Gastrocnemius medialis (tissue), 4 donors: ENCODE measurements around the gene LRRN2. TPM values are rescaled to one million over a fixed set of nuclear protein-coding genes. Genes with fewer than 3 reads are reported as not detected.

Experiments used
- ATAC-seq, 2 donors: fragments of 150-250 bp; one replicate each; pipeline ENCODE4 v1.9.1; 2016
- DNase-seq, 2 donors: peaks; one replicate each; pipeline ENCODE4 v3.0.0-alpha.2; 2019
- H3K27ac ChIP-seq, 4 donors: fragments of 200-600 bp; sonication (generic); 1 replicate in 1 of 4; 2 replicates in 3 of 4; pipeline ENCODE4 v1.5.1; 2016 to 2018; ENCODE audit warnings: mild to moderate bottlenecking in 2 of 4, moderate library complexity in 1 of 4
- H3K27me3 ChIP-seq, 3 donors: fragments of 200-600 bp; sonication (generic) in 2 of 3; 1 replicate in 1 of 3; 2 replicates in 2 of 3; pipeline versions ENCODE4 v1.5.1 to v1.6.0; 2016 to 2019; ENCODE audit warnings: mild to moderate bottlenecking in 1 of 3, moderate library complexity in 1 of 3
- H3K36me3 ChIP-seq, 2 donors: fragments of 200-600 bp; sonication (generic) in 1 of 2; one replicate each; pipeline ENCODE4 v1.5.1; 2017 to 2018
- H3K4me1 ChIP-seq, 2 donors: fragments of 200-600 bp; sonication (generic) in 1 of 2; one replicate each; pipeline ENCODE4 v1.5.1; 2016 to 2017; ENCODE audit warnings: mild to moderate bottlenecking in 2 of 2
- H3K4me3 ChIP-seq, 4 donors: fragments of 200-600 bp; sonication (generic) in 3 of 4; 1 replicate in 1 of 4; 2 replicates in 3 of 4; pipeline ENCODE4 v1.5.1; 2016 to 2019; ENCODE audit warnings: mild to moderate bottlenecking in 2 of 4
- H3K9me3 ChIP-seq, 3 donors: fragments of 200-600 bp; sonication (generic) in 2 of 3; 1 replicate in 1 of 3; 2 replicates in 2 of 3; pipeline ENCODE4 v1.5.1; 2016 to 2019
- POLR2A ChIP-seq, 2 donors: fragments of 450-650 bp; IDR thresholded peaks; one replicate each; pipeline ENCODE4 v1.6.1; 2017; ENCODE audit warnings: antibody characterized with exemption in 2 of 2, mild to moderate bottlenecking in 2 of 2, moderate library complexity in 2 of 2
- in situ Hi-C, 4 donors: fragments of 200-750 bp; cut with MboI; loops; one replicate each; pipeline versions ENCODE4 v1.15.0 to v1.8.0; 2017; ENCODE audit warnings: low sequenced_read_pairs in 4 of 4
- intact Hi-C: fragments of 100-400 bp; cut with DNase I; formaldehyde crosslinking; loops from one replicate; pipeline ENCODE4 v1.15.1; 2023; ENCODE audit warnings: low total_unique reads
- total RNA-seq, 4 donors: library from RNA; depleted of rRNA; stranded (reverse); fragments of >200 nt; gene quantifications; one replicate each; pipeline versions ENCODE4 v1.1.0 to v1.2.3, GENCODE V29; 2016
- TF ChIP-seq, protein P1 (sequence below), 5 experiments: fragments of 450-650 bp in 3 of 5; fragments of 200-600 bp in 2 of 5; sonication (generic) in 2 of 5; IDR thresholded peaks in 4 of 5; conservative IDR thresholded peaks in 1 of 5; 1 replicate in 4 of 5; 2 replicates in 1 of 5; pipeline ENCODE4 v1.5.1; 2016 to 2019; ENCODE audit warnings: antibody characterized with exemption in 5 of 5, mild to moderate bottlenecking in 3 of 5, moderate library complexity in 3 of 5

LRRN2 gene
- 1 to 10 TPM in 1 of 4 donors, under 1 TPM in 3; 0.46 to 1.1 (median 0.93) TPM for total RNA-seq

DNA sequence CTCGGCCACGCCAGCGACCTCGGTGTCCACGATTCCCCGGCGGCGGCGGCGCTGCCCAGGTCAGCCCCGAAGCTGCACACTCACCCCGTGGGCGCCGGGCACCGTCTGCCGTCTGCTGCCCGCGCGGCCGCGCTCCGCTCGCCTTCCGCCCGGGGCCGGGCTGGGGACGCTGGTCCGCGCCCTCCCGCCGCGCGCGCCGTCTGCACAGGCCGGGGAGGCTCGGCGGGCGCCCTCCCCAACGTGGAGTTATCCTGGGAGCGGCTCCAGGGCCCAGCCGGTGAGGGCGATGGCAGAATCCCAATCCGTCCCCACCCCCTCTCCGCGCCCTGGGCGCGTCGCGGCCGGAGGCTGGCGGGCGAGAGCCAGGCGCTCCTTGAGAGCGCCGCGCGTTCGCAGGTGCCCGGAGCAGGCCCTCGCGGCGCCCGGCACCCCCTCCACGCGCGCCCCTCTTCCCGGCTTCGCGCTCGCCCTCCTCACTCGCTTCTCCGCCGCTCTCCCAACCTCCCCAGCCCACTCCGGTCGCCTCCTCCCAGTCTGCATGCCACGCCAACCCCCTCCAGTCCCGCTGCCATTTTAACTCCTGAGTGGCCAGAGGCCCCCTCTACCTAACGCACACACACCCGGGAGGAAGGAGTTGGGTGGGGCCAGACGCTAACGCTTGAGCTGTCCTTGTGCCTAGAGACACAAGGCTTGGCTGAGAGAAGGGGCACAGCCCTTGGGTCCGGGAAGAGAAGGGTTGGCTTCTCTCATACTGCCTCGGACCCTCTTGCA, at the start of gene LRRN2:
Gene LRRN2 (minus strand): TSS at position 503 of the 771 bp plus-strand sequence. CDS start 65,746 bp downstream, outside the sequence.
- Histone ChIP-seq H3K4me1 (no peaks in the 10 kb centered on the region), H3K4me3 (peak within 1 kb of the TSS; percentile 38 to 50 (median 46)), H3K27ac (no peak within 1 kb of the TSS), H3K36me3 (no peaks in the 10 kb centered on the region), H3K9me3 (no peaks in the 10 kb centered on the region), H3K27me3 (peaks cover 11 to 18% (median 11%) of the 10 kb centered on the region in 3 donors)
- DNase-seq (no peak), ATAC-seq (no peak)
- intact Hi-C loops: no loop called here
- TF ChIP-seq POLR2A (IDR thresholded peaks at IDR 0.05): no peak
- TF ChIP-seq, protein P1, sequence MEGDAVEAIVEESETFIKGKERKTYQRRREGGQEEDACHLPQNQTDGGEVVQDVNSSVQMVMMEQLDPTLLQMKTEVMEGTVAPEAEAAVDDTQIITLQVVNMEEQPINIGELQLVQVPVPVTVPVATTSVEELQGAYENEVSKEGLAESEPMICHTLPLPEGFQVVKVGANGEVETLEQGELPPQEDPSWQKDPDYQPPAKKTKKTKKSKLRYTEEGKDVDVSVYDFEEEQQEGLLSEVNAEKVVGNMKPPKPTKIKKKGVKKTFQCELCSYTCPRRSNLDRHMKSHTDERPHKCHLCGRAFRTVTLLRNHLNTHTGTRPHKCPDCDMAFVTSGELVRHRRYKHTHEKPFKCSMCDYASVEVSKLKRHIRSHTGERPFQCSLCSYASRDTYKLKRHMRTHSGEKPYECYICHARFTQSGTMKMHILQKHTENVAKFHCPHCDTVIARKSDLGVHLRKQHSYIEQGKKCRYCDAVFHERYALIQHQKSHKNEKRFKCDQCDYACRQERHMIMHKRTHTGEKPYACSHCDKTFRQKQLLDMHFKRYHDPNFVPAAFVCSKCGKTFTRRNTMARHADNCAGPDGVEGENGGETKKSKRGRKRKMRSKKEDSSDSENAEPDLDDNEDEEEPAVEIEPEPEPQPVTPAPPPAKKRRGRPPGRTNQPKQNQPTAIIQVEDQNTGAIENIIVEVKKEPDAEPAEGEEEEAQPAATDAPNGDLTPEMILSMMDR (IDR thresholded peaks at IDR 0.05 in 4 of 5, conservative IDR thresholded peaks at IDR 0.05 in 1 of 5): no peak
- in situ Hi-C loops: no loop called here

DNA sequence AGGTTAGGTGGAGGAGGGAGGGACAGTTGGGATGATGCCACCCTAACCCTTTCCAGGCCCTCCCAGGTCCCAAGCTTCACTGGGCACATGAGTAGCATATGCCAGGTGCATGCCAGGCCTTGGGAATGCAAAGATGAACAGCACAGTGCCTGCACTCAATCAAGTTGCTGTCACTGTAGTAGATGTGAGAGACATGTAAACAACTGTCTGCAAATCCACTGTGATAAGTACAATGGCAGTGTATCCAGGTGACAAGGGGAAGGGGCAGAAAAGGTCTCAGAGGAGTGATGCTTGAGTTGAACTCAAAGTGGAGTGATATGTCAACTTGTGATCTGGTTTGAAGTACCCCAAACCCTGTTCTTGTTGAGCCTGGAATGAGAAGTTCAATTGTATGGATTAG, 49.5 kb upstream of the LRRN2 start:
- Histone ChIP-seq H3K4me3 (no peak overlapping the region), H3K9me3 (no peaks in the 10 kb centered on the region), H3K36me3 (no peaks in the 10 kb centered on the region), H3K4me1 (no peaks in the 10 kb centered on the region), H3K27ac (no peak overlapping the region), H3K27me3 (peaks cover 3 to 12% (median 9%) of the 10 kb centered on the region in 3 donors)
- no peak for TF ChIP-seq POLR2A (IDR thresholded peaks at IDR 0.05)
- TF ChIP-seq, protein P1 (IDR thresholded peaks at IDR 0.05 in 4 of 5, conservative IDR thresholded peaks at IDR 0.05 in 1 of 5): no peak
- ATAC-seq: no peak
- in situ Hi-C loops: no loop called here
- DNase-seq: no peak
- intact Hi-C loops: no loop called here

DNA sequence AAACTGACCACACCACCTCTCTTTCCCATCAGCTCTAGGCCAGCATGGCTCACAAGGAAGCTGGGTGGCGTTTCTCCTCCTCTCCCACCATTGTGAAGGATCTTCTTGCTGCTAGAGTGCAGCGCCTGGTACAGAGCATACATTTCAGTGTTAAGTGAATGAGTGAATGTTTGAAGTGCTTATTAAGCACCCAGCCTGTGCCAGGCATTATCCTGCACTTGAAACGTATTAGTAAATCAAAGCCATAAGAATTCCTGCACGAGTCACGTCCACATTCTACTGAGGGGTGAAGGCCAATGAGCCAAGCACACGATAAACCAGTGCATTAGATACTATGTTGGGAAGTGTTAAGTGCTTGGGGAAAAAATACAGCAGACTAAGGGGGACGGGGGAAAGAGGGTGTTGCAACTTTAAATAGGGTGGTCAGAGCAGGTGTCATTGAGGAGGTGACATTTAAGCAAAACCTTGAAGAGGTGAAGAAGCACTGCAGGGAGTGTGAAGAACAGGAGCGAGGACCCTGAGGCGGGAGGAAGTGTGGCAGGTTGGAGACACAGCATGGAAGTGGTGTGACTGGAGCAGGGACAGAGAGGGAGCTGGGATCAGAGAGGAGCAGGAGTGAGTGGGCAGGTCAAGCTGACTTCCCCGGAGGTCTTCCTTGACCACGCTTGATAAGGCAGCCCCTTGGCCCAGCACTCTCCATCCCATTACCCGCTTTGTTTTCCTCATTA, 48.5 kb upstream of the LRRN2 start:
- intact Hi-C loops: no loop called here
- Histone ChIP-seq H3K4me1 (no peaks in the 10 kb centered on the region), H3K36me3 (no peaks in the 10 kb centered on the region), H3K27ac (no peak overlapping the region), H3K4me3 (no peak overlapping the region), H3K27me3 (peaks cover 3 to 12% (median 9%) of the 10 kb centered on the region in 3 donors), H3K9me3 (no peaks in the 10 kb centered on the region)
- ATAC-seq: no peak
- no peak for TF ChIP-seq POLR2A (IDR thresholded peaks at IDR 0.05)
- TF ChIP-seq, protein P1 (IDR thresholded peaks at IDR 0.05 in 4 of 5, conservative IDR thresholded peaks at IDR 0.05 in 1 of 5): no peak
- no peak for DNase-seq
- in situ Hi-C loops: no loop called here

DNA sequence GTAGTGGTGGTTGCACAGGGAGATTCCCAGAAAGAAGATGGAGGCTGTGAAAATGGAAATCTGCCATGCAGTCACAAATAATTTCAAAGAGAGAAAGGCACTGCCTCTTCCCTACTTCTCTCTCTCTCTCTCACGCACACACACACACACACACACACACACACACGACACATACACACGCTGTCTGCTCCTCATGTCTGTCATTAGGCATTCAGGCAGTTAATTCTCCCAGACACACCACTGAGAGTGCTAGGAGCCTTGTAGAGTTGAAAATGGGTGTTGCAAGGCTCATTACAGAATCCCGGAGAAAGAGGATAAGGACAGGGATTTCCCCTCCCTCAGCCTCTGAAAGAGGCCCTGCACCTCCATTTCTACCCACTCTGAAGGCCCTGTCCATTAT, 47.8 kb upstream of the LRRN2 start:
- ATAC-seq (no peak), DNase-seq (no peak)
- H3K9me3 ChIP-seq: no peaks in the 10 kb centered on the region
- intact Hi-C loops: no loop called here
- no peaks in the 10 kb centered on the region for H3K36me3 ChIP-seq
- no peak overlapping the region for H3K27ac ChIP-seq
- H3K4me3 ChIP-seq: no peak overlapping the region
- no peaks in the 10 kb centered on the region for H3K4me1 ChIP-seq
- peaks cover 3 to 12% (median 9%) of the 10 kb centered on the region in 3 donors for H3K27me3 ChIP-seq
- in situ Hi-C loops: no loop called here
- no peak for TF ChIP-seq POLR2A (IDR thresholded peaks at IDR 0.05)
- TF ChIP-seq, protein P1 (IDR thresholded peaks at IDR 0.05 in 4 of 5, conservative IDR thresholded peaks at IDR 0.05 in 1 of 5): no peak
